Upper lobe of right lung (tissue), 1 donor: ENCODE data around the gene LHX6. TPM values are rescaled to one million over a fixed set of nuclear protein-coding genes. Genes with fewer than 3 reads are reported as not detected.

ENCODE experiments used
- ATAC-seq: fragments of 200-7000 bp; cut with Tn5 transposase; one replicate; pipeline ENCODE4 v1.9.1; 2020; ENCODE audit warnings: mild to moderate bottlenecking, moderate library complexity
- DNase-seq: peaks from one replicate; pipeline ENCODE4 v3.0.0-alpha.2; 2020
- H3K27ac ChIP-seq: fragments of 200-600 bp; one replicate; pipeline ENCODE4 v1.8.0; 2022
- H3K27me3 ChIP-seq: fragments of 200-600 bp; one replicate; pipeline ENCODE4 v1.8.0; 2022; ENCODE audit warnings: mild to moderate bottlenecking
- H3K36me3 ChIP-seq: fragments of 200-600 bp; one replicate; pipeline ENCODE4 v1.8.0; 2022
- H3K4me1 ChIP-seq: fragments of 200-600 bp; one replicate; pipeline ENCODE4 v1.8.0; 2022
- H3K4me3 ChIP-seq: fragments of 200-600 bp; one replicate; pipeline ENCODE4 v1.8.0; 2022; ENCODE audit warnings: mild to moderate bottlenecking
- H3K9me3 ChIP-seq: fragments of 200-600 bp; one replicate; pipeline ENCODE4 v1.8.0; 2022
- intact Hi-C: fragments of 100-400 bp; cut with DNase I; formaldehyde crosslinking; loops from one replicate; pipeline ENCODE4 v1.11.0; 2022
- total RNA-seq: library from RNA; stranded (reverse); fragmentation: NEBNext Ultra II Directional; extraction: Animal tissue kit (Norgen Biotek cat#: 25700); gene quantifications from one replicate; pipeline ENCODE4 v1.2.1, GENCODE V29; 2021
- TF ChIP-seq, protein P1 (sequence below): fragments of 200-600 bp; IDR thresholded peaks from one replicate; pipeline ENCODE4 v1.8.0; 2022; ENCODE audit warnings: antibody characterized with exemption
- donor health status: DM: no; HTN: yes; CAD: no; lungs with severe emphysema.

The LHX6 gene
- total RNA-seq, 1 donor from 2014 or later, result 16.9 TPM

DNA sequence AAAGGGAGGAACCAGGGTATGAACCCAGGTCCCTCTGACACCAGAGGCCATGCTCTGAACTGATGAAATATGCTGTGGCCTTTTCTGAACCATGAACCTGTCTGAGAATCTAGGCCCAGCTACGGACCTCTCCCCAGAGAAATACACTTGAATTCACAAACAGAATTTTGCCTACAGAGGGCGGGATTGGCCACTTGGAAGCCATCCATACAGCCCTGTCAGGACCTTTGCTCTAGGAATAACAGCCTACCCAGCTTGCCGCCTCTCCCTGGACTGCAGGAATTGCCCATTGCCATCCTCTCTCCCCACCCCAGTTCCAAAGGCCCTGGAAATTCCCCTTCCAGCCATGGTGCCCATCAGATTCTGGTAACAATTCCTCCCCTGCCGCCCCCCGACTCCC, 42.5 kb downstream of the LHX6 start:
- DNase-seq, result peak; percentile 44
- intact Hi-C loops, result no loop called here

DNA sequence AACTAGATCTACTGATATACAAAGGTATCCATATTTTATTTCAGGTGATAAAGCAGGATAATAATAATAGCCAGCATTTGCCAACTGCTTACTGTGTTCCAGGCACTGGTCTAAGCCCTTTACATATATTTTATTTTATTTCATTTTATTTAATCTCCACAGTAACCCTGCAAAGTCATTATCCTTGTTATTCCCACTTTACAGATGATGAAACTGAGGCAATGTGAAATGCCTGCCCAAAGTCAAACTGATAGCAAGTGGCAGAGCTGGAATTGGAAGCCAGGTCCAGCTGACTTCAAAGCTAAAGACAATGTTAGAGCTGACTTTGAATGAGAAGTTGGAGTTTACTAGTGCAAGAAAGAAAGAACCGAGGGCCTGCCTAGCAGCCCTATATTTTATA, 44.2 kb downstream of the LHX6 start:
- H3K4me1 ChIP-seq, result no peaks in the 10 kb centered on the region
- ATAC-seq (no peak), DNase-seq (no peak)
- H3K36me3 ChIP-seq, result no peaks in the 10 kb centered on the region
- no peaks in the 10 kb centered on the region for H3K27me3 ChIP-seq
- no peak overlapping the region for H3K27ac ChIP-seq
- intact Hi-C loops, result no loop called here
- TF ChIP-seq, protein P1, sequence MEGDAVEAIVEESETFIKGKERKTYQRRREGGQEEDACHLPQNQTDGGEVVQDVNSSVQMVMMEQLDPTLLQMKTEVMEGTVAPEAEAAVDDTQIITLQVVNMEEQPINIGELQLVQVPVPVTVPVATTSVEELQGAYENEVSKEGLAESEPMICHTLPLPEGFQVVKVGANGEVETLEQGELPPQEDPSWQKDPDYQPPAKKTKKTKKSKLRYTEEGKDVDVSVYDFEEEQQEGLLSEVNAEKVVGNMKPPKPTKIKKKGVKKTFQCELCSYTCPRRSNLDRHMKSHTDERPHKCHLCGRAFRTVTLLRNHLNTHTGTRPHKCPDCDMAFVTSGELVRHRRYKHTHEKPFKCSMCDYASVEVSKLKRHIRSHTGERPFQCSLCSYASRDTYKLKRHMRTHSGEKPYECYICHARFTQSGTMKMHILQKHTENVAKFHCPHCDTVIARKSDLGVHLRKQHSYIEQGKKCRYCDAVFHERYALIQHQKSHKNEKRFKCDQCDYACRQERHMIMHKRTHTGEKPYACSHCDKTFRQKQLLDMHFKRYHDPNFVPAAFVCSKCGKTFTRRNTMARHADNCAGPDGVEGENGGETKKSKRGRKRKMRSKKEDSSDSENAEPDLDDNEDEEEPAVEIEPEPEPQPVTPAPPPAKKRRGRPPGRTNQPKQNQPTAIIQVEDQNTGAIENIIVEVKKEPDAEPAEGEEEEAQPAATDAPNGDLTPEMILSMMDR, result no peak
- no peaks in the 10 kb centered on the region for H3K9me3 ChIP-seq
- H3K4me3 ChIP-seq, result no peak overlapping the region

More for the DNA sequence above, 42.5 kb downstream of the LHX6 start:
- H3K36me3 ChIP-seq, result no peaks in the 10 kb centered on the region
- no peak overlapping the region for H3K27ac ChIP-seq
- no peaks in the 10 kb centered on the region for H3K27me3 ChIP-seq
- ATAC-seq, result no peak
- no peaks in the 10 kb centered on the region for H3K4me1 ChIP-seq
- no peak overlapping the region for H3K4me3 ChIP-seq
- TF ChIP-seq, protein P1, result no peak
- no peaks in the 10 kb centered on the region for H3K9me3 ChIP-seq

DNA sequence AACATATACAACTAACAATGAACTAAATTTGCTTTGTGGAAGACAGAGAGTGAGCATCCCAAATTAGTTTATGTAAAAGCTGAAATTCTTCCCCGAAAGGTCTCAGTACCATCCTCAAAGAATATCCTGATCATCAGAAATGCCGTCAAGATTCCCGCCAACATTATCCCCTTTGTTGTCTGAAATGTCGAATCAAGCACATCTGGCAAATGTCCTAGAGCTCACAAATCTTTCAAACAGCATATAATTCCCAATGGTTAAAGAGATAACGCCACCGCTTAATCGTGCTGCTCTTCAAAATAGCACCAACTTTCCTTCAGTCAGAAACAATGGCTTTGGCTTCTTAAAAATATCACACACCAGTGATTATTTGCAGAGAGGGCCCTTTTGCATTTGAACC, 45.3 kb downstream of the LHX6 start:
- TF ChIP-seq, protein P1, result no peak
- Histone ChIP-seq H3K27ac (no peak overlapping the region), H3K4me3 (no peak overlapping the region), H3K4me1 (no peaks in the 10 kb centered on the region), H3K36me3 (no peaks in the 10 kb centered on the region), H3K9me3 (no peaks in the 10 kb centered on the region), H3K27me3 (no peaks in the 10 kb centered on the region)
- ATAC-seq (no peak), DNase-seq (no peak)
- intact Hi-C loops, result no loop called here

DNA sequence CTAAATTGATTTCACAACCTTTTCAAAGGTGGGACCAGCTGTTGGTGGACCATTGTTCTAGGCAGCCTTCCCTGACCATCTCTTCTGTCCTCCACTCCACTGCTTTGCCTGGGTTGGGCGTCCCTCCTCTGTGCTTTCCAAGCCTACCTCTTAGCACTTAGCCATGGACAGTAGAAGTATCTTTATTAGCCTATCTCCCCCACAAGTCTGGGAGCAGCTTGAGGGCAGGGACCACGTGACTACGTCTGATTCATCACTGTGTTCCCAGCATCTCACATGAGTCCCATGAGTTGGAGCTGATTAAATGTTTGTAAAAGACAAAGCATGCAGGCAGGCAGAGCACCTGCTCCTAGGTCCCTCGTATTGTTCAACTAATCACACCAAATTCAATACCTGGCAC, 48.1 kb downstream of the LHX6 start:
- DNase-seq, result no peak
- TF ChIP-seq, protein P1, result no peak

DNA sequence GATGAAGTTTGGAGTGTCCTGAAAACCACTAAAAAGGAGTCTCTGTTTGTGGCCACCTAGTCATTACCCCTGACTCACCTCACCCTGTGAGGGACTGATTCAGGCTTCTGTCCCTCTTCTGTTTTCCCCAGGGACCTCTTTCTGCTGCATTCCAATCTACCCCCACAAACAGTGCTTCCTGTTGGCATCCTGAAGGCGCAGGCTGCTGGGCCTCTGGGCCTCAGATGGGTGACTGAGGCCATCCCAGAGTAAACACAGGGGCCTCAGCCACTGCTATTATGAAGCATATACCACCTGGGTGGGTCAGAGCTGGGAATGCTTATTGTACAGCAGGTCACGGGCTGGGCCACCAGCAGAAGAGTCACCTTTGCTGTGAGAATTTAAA, 49.1 kb downstream of the LHX6 start:
- ATAC-seq, result no peak

More for the DNA sequence above, 48.1 kb downstream of the LHX6 start:
- Histone ChIP-seq H3K4me3 (no peak overlapping the region), H3K4me1 (no peaks in the 10 kb centered on the region), H3K27ac (no peak overlapping the region), H3K9me3 (no peaks in the 10 kb centered on the region), H3K36me3 (no peaks in the 10 kb centered on the region), H3K27me3 (no peaks in the 10 kb centered on the region)
- ATAC-seq, result no peak
- intact Hi-C loops, result no loop called here

More for the DNA sequence above, 49.1 kb downstream of the LHX6 start:
- Histone ChIP-seq H3K9me3 (no peaks in the 10 kb centered on the region), H3K27ac (no peak overlapping the region), H3K27me3 (no peaks in the 10 kb centered on the region), H3K36me3 (no peaks in the 10 kb centered on the region), H3K4me1 (no peaks in the 10 kb centered on the region), H3K4me3 (no peak overlapping the region)
- intact Hi-C loops, result no loop called here
- no peak for DNase-seq
- TF ChIP-seq, protein P1, result no peak
